SK-MEL-5 (cell line): ENCODE results near the gene THOC2. TPM values are rescaled to one million over a fixed set of nuclear protein-coding genes. Genes with fewer than 3 reads are reported as not detected.
"Not testable (repeated sequence)": the region's sequence is repeated elsewhere in the genome, so short reads cannot be mapped to it uniquely, and the experiment has no call there.

Experiments used
- DNase-seq: peaks from one replicate; pipeline ENCODE4 v3.0.0-alpha.2; 2016; ENCODE audit warnings: low read depth, low spot score
- in situ Hi-C: cut with HindIII; loops from 2 replicates; pipeline ENCODE4 v1.10.0; 2016; ENCODE audit warnings: low sequenced_read_pairs, high pct_unique_total_duplicates, low pct_unique_long_range_greater_than_20kb
- polyA plus RNA-seq, 2 experiments: library from polyadenylated mRNA; depleted of rRNA; stranded (reverse); fragments of >200 nt; gene quantifications; 2 replicates each; pipeline ENCODE4 v1.2.3, GENCODE V29; 2015
- total RNA-seq: library from RNA; depleted of rRNA; stranded (reverse); fragments of >200 nt; shearing (Covaris generic); gene quantifications from 2 replicates; pipeline ENCODE4 v1.2.3, GENCODE V29; 2014; rRNA removed

THOC2 gene, protein sequence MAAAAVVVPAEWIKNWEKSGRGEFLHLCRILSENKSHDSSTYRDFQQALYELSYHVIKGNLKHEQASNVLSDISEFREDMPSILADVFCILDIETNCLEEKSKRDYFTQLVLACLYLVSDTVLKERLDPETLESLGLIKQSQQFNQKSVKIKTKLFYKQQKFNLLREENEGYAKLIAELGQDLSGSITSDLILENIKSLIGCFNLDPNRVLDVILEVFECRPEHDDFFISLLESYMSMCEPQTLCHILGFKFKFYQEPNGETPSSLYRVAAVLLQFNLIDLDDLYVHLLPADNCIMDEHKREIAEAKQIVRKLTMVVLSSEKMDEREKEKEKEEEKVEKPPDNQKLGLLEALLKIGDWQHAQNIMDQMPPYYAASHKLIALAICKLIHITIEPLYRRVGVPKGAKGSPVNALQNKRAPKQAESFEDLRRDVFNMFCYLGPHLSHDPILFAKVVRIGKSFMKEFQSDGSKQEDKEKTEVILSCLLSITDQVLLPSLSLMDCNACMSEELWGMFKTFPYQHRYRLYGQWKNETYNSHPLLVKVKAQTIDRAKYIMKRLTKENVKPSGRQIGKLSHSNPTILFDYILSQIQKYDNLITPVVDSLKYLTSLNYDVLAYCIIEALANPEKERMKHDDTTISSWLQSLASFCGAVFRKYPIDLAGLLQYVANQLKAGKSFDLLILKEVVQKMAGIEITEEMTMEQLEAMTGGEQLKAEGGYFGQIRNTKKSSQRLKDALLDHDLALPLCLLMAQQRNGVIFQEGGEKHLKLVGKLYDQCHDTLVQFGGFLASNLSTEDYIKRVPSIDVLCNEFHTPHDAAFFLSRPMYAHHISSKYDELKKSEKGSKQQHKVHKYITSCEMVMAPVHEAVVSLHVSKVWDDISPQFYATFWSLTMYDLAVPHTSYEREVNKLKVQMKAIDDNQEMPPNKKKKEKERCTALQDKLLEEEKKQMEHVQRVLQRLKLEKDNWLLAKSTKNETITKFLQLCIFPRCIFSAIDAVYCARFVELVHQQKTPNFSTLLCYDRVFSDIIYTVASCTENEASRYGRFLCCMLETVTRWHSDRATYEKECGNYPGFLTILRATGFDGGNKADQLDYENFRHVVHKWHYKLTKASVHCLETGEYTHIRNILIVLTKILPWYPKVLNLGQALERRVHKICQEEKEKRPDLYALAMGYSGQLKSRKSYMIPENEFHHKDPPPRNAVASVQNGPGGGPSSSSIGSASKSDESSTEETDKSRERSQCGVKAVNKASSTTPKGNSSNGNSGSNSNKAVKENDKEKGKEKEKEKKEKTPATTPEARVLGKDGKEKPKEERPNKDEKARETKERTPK (N-terminal part only)
- 59.7 and 63.0 TPM in 2 replicates for total RNA-seq
- polyA plus RNA-seq (2015; cell fraction: cytosol; rRNA removed) = 33.2 and 52.3 TPM in 2 replicates
- polyA plus RNA-seq (2015; cell fraction: nucleus; rRNA removed) = 585 and 719 TPM in 2 replicates

DNA sequence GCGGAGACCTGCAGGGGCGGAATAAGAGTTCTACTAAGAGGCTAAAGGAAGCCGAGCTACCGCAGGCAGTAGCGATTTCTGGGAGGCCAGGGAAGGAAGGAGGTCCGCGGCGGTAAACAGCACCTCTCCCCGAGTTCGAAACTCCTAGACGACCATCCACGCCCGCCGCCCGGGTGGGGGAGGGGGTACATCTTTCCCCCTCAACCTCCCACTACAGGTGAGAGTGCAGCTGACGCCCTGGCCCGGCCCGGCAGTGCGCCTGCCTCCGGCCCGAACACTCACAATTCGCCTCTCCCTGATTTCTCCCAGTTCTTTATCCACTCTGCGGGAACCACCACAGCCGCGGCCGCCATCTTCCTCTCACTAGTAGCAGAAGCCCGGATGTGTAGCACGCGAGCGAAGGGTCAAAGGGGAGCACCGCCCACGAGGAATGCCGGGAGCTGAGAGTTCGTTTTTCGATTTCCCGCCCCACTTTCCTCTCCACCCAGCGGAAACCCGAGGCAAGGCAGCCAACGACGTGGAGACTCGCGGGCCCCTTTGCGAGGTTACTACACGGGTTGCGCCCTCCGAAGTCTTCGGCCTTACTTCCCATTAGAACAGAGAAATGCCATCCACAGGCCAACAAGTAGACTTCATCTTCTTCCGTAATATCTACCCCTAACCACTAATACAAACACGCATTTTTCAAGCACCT, at the start of gene THOC2:
THOC2 (minus strand) TSS at position 383 of the 694 bp plus-strand sequence; CDS start at position 353, 30 bp downstream.
- DNase-seq = peak; percentile 88
- in situ Hi-C loops = no loop called here

DNA sequence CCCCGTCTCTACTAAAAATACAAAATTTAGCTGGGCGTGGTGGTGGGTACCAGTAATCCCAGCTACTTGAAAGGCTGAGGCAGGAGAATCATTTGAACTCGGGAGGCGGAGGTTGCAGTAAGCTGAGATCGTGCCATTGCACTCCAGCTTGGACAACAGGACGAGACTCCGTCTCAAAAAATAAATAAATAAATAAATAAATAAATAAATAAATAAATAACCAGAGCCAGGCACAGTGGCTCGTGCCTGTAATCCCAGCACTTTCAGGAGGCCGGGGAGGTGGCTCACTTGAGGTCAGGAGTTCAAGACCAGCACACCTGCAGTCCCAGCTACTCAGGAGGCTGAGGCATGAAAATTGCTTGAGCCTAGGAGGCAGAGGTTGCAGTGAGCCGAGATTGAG, 48.9 kb upstream of the THOC2 start:
- DNase-seq, in situ Hi-C loops: not testable (repeated sequence)

DNA sequence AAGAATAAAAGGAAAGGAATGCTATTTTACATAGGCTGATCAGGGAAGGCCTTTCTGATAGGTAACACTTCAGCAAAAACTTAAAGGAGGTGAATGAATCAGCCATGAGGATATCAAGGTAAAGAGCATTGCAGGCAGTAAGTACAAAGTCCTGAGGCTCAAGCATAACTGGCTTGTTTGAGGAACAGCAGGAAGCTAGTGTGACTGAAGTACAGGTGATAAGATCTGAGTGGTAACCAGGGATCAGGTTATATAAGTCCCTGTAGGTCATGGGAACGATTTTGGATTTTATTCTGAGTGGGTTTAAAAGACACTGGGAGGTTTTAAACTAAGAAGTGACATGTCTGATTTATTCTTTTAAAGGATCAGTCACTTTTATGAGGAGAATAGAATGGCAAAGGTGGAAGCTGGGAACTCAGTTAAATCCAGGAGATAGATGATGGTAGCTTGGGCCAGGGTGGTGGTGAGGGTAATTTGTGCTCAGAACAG, 47.1 kb upstream of the THOC2 start:
- in situ Hi-C loops = no loop called here
- DNase-seq = no peak

DNA sequence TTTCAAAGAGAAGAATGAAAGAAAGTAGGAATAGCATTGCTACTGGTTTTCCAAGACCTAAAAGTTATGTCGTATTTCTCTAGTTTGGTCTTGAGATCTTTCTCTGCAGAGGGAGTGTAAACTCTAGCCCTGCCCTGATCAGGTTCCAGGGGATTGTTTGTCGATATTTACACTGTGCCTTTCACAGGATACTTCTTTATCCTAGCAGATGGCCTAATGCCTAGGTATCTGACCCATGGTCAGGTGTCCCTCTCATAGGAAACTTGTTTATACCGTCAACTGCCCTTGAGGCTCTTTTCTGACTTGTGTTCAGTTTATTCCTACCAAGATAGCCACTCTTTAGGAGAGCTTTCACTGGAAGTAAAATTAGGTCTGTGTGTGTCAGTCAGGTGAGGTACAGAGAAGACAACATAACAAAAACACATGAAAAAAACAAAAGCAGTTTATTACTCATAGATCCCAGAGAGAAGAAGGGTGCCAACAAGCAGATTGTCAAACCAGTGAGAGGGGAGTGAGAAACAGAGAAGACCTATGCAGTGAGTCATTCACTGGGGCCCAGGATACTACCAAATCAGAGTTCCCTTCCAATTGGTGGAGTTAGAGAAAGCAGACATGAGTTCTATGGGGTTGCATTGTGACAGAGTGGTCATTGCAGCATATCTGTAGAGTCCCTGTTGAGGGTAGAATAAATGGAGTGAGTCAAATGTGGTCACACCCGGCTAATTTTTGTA, 40.6 kb upstream of the THOC2 start:
- in situ Hi-C loops = no loop called here
- DNase-seq = no peak

DNA sequence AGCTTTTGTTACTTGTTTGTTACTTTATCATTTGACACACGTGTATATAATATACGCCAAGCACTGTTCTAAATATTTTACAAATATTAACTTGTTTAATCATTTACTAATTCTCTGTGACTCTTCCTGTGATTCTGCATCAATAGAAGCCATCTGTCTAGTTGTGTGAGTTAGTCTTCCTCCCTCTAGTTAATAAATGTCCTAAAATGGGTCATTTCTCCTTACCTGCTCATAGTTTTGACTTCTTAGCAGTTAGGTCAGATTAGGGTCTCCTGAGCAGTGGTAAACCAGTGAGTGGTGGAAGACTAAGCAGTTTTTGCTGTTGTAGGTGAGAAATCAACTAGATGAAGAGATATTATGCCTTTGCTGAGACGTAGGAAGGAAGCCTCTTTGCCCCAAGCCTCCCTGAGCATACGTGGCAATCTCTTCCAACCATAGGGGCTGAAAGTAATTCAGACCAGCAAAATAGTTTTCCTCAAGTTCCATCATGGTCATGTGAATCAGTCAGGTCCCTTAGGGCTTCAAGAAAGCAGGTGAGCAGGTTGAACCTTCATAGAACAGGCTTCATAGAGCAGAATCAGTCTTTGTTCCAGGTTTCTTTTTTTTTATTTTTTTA, 38.7 kb upstream of the THOC2 start:
- no peak for DNase-seq
- in situ Hi-C loops = no loop called here

DNA sequence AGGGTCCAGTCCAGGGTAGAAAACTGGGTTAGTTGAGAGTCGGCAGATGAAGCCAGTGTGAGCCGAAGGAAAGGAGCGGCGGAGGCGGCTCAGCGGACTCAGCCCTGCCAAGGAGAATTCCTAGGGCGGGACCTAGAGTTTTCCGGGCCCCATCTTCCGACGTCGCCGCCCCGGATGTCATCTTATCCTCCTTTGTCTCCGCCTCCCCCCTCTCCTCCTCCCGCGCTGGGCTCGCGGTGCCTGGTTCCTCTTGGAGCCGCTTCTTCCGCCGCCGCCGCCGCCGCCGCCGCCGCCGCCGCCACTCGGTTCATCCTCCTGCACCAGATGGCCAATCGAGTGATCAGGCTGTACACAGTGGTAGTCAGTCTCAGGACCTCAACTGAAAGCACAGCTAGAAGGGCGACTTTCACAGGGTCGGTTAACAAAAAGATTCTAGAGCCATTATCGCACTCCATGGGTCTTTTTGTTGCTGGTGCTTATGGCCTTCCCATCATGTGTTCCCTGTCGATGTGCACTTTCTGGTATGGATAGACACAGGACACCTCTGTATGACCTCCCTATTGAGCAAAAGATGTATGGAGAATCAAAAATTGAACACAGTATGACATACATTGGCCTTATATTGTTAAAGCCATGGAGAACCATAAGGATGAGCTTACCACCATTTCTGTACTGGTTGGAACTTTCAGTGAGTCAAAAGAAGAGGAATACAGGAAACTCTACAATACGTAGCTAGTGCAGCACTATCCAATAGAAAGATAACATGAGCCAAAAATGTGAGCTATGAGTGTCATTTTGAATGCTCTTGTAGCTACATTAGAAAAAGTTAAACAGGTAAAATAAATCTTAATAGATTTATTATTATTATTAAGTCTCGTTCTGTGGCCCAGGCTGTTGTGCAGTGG, 32.4 kb upstream of the THOC2 start:
- in situ Hi-C loops = no loop called here
- DNase-seq = peak; percentile 88

DNA sequence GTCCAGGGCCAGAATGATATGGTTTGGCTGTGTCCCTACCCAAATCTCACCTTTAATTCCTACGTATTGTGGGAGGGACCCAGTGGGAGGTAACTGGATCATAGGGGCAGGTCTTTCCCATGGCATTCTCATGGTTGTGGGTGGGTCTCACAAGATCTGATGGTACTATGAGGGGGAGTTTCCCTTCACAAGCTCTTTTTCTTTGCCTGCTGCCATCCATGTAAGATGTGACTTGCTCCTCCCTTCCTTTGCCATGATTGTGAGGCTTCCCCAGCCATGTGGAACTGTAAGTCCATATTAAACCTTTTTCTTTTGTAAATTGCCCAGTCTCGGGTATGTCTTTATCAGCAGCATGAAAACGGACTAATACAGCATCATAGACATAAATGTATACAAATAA, 27.0 kb upstream of the THOC2 start:
- DNase-seq, in situ Hi-C loops: not testable (repeated sequence)

DNA sequence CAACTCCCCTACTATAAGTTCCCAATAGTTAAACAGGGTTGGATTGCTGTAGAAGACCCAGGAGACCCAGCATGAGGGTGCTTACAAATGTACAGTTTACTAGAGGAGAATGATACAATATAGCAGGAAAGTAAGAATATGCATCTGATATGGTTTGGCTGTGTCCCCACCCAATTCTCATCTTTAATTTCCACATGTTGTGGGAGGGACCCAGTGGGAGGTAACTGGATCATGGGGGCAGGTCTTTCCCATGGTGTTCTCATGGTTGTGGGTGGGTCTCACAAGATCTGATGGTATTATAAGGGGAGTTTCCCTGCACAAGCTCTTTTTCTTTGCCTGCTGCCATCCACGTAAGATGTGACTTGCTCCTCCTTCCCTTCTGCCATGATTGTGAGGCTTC, 24.9 kb upstream of the THOC2 start:
- in situ Hi-C loops, DNase-seq: not testable (repeated sequence)

DNA sequence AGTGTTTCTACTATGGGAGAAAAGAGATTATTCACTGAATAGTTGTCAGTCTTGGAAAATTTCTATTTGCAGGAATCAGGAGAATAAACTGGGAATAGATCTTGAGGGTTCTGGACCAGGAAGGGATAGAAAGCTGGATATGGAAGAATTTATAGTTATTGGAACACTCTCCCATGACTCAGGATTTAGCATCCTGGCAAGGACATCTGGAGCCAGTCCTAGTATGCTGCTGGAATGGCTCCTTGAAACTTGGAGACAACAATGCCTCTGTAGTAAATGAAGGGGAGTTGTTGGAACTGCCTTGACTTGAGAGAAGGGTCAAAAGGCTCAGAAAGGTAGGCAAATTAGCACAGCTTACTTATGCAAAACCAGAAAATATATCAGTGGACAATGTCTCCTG, 23.5 kb upstream of the THOC2 start:
- DNase-seq = no peak
- in situ Hi-C loops = no loop called here

DNA sequence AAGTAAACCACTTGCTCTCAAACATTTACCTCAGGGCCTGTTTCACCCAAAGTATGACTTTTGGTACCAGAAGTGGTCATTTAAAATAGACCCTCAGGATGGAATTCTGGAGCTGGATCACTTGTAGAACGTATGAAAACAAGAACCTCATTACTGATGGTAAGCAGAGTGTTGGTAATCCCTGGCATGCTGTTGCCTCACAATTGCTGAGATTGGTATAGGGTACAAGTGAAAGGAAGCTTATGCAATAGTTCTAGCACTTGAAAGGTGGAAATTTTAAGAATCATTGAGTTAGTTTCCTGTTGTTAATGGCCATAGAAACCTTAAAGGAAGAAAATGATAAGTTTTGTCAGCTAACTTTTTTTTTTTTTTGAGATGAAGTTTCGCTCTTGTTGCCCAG, 22.3 kb upstream of the THOC2 start:
- in situ Hi-C loops = no loop called here
- no peak for DNase-seq

DNA sequence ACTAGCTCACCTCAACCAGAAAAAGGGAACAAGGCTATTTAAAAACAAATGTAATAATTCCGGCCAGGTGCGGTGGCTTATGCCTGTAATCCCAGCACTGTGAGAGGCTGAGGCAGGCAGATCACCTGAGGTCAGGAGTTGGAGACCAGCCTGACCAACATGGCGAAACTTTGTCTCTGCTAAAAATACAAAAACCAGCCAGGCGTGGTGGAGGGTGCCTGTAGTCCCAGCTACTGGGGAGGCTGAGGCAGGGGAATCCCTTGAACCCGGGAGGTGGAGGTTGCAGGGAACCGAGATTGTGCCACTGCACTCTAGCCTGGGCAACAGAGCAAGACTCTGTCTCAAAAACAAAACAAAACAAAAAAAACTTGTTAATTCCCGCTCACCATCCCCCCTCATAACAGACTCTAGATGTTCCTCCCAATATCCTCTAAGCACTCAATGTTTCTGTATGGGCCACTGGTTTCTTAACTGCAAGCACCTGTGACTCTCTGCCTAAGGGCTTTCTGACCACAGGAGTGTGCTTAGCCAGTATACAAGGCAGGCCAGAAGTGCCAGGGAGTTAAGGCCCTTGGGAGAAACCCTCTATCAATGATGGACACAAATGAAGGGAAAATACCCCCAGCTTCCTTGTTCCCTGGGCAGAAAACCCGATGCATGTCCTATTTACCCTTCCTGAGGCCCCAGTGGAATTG, 21.0 kb upstream of the THOC2 start:
- no peak for DNase-seq
- in situ Hi-C loops = no loop called here

DNA sequence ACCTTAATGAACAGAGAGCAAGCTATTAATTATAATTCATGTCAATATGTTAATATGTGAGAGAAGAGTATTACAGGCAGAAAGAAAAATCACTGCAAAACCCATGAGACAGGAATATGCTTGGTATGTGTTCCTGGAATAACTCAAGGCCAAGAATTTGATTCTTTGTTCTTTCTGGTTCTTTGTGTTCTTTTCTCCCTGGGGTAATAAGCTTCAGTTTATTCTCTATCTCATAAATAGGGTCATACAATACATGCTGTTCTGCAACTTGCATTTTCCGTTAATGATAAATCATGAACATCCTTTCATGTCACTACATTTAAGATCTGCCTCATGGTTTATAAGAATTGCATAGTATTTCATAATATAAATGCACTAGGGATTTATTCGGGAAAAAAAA, 16.8 kb upstream of the THOC2 start:
- in situ Hi-C loops = no loop called here

DNA sequence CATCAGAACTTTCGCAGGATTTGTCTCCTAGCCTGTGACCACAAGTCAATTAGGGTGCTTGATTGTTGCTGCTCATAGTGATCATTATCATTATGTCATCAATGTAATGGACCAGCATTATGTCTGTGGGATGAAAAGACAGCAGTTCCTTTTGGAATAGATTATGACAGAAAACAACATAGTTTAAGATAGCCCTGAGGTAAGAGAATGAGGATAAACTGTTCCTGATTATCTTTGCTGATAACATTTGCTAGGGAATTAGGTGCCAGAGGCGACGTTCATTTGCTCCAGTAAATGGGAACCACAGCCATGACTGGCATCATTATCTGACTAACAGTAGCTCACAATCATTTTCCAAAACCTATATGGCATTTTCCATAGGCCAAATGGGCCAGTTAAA, 12.7 kb upstream of the THOC2 start:
- in situ Hi-C loops = no loop called here
- DNase-seq = no peak

More for the DNA sequence above, 16.8 kb upstream of the THOC2 start:
- no peak for DNase-seq

DNA sequence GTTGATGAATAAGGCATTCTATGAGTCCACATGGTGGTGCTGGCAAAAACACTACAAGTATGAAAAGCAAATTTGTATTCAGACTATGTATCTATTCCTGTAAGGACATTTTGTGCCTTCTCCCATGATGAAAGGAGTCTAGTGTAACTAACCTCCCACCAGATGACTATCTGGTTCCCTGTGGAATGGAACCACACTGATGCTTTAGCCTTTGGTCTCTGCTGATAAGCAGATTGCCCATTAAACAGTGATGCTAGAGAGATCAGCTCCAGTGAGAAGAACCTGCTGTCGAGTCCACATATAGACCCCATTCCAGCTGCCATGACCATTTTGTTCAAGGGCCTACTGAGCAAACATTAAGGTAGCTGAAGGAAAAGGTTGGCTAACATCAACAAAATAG, 10.5 kb upstream of the THOC2 start:
- no peak for DNase-seq
- in situ Hi-C loops = no loop called here
